ENCODE data around the gene ETV6.

GRCh38 chr12:11724888-11725311 is 75.4 kb downstream of the ETV6 start:
- no peak for TF ChIP-seq CTCF (IDR thresholded peaks at IDR 0.05)
- TF ChIP-seq ZFX (IDR thresholded peaks at IDR 0.05; ENCODE audit: borderline replicate concordance): no peak
